ENCODE results near the gene MIPOL1. TPM values are rescaled to one million over a fixed set of nuclear protein-coding genes. Genes with fewer than 3 reads are reported as not detected.

MIPOL1 gene
- total and polyA plus RNA-seq, 8 donors, result 2.4 to 9.0 (median 6.4) TPM

GRCh38 chr14:37474191-37474590 is 276.5 kb downstream of the MIPOL1 start:
- Histone ChIP-seq H3K36me3 (no peaks in the 10 kb centered on the region), H3K27ac (no peak overlapping the region), H3K4me1 (no peaks in the 10 kb centered on the region), H3K9me3 (no peaks in the 10 kb centered on the region), H3K27me3 (no peaks in the 10 kb centered on the region), H3K4me3 (no peak overlapping the region)
- DNase-seq (no peak), FAIRE-seq (no peak), ATAC-seq (no peak)
- intact Hi-C loops (cut with DNase I), result no loop called here
- 93 to 98% methylated on average over 6 of the region's 6 CpGs for WGBS, 2 donors
- TF ChIP-seq, protein P1, sequence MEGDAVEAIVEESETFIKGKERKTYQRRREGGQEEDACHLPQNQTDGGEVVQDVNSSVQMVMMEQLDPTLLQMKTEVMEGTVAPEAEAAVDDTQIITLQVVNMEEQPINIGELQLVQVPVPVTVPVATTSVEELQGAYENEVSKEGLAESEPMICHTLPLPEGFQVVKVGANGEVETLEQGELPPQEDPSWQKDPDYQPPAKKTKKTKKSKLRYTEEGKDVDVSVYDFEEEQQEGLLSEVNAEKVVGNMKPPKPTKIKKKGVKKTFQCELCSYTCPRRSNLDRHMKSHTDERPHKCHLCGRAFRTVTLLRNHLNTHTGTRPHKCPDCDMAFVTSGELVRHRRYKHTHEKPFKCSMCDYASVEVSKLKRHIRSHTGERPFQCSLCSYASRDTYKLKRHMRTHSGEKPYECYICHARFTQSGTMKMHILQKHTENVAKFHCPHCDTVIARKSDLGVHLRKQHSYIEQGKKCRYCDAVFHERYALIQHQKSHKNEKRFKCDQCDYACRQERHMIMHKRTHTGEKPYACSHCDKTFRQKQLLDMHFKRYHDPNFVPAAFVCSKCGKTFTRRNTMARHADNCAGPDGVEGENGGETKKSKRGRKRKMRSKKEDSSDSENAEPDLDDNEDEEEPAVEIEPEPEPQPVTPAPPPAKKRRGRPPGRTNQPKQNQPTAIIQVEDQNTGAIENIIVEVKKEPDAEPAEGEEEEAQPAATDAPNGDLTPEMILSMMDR (IDR thresholded peaks at IDR 0.05), result no peak

- no peaks in the 10 kb centered on the region for H3K4me1 ChIP-seq
- no peak for DNase-seq
- H3K4me3 ChIP-seq, result no peak overlapping the region
- no peaks in the 10 kb centered on the region for H3K36me3 ChIP-seq
- no peak for ATAC-seq
- H3K9me3 ChIP-seq, result no peaks in the 10 kb centered on the region
- TF ChIP-seq, protein P1 (IDR thresholded peaks at IDR 0.05), result no peak
- H3K27me3 ChIP-seq, result no peaks in the 10 kb centered on the region
- WGBS, 2 donors, result 92 to 93% methylated on average over 3 of the region's 3 CpGs
- no peak overlapping the region for H3K27ac ChIP-seq
- intact Hi-C loops (cut with DNase I), result no loop called here
- no peak for FAIRE-seq
These were observed 282.9 kb downstream of the MIPOL1 start for GRCh38 chr14:37480446-37481290.

- Histone ChIP-seq H3K4me3 (no peak overlapping the region), H3K27me3 (no peaks in the 10 kb centered on the region), H3K4me1 (no peaks in the 10 kb centered on the region), H3K27ac (no peak overlapping the region), H3K36me3 (no peaks in the 10 kb centered on the region), H3K9me3 (no peaks in the 10 kb centered on the region)
- intact Hi-C loops (cut with DNase I), result no loop called here
- no peak for DNase-seq
- WGBS, 2 donors, result 96 to 98% methylated on average over 1 of the region's 1 CpG
- no peak for FAIRE-seq
- ATAC-seq, result no peak
- TF ChIP-seq, protein P1 (IDR thresholded peaks at IDR 0.05), result no peak
These were observed 284.7 kb downstream of the MIPOL1 start for GRCh38 chr14:37482428-37482827.

- DNase-seq (no peak), ATAC-seq (no peak), FAIRE-seq (no peak)
- intact Hi-C loops (cut with DNase I), result no loop called here
- Histone ChIP-seq H3K4me3 (no peak overlapping the region), H3K27me3 (no peaks in the 10 kb centered on the region), H3K36me3 (no peaks in the 10 kb centered on the region), H3K9me3 (no peaks in the 10 kb centered on the region), H3K27ac (no peak overlapping the region), H3K4me1 (no peaks in the 10 kb centered on the region)
- 94 to 96% methylated on average over 4 of the region's 4 CpGs for WGBS, 2 donors
- TF ChIP-seq, protein P1 (IDR thresholded peaks at IDR 0.05), result no peak
These were observed 285.9 kb downstream of the MIPOL1 start for GRCh38 chr14:37483672-37484071.

GRCh38 chr14:37490607-37491006 is 292.9 kb downstream of the MIPOL1 start:
- ATAC-seq (no peak), FAIRE-seq (no peak), DNase-seq (no peak)
- no peak overlapping the region for H3K4me3 ChIP-seq
- no peak overlapping the region for H3K27ac ChIP-seq
- TF ChIP-seq, protein P1 (IDR thresholded peaks at IDR 0.05), result no peak
- WGBS, 2 donors, result 89 to 97% methylated on average over 3 of the region's 3 CpGs
- no peaks in the 10 kb centered on the region for H3K36me3 ChIP-seq
- intact Hi-C loops (cut with DNase I), result no loop called here
- no peaks in the 10 kb centered on the region for H3K4me1 ChIP-seq
- no peaks in the 10 kb centered on the region for H3K27me3 ChIP-seq
- no peaks in the 10 kb centered on the region for H3K9me3 ChIP-seq
